HG03442 (cell line): Measurements from ENCODE around the gene ARHGAP6.

Experiments used
- ATAC-seq: cut with Tn5 transposase; IDR thresholded peaks from one replicate; pipeline ENCODE4 v1.9.1; 2021; ENCODE audit warnings: mild to moderate bottlenecking, moderate library complexity; ENCODE audit not compliant: unreplicated experiment

The ARHGAP6 gene

GRCh38 chrX:11665168-11666111, at the start of gene ARHGAP6:
TSS of gene ARHGAP6 (minus strand) at chrX:11665920. CDS start at chrX:11664828, 1,092 bp downstream.
- ATAC-seq, result no peak

GRCh38 chrX:11704725-11705495, 39.2 kb upstream of the ARHGAP6 start:
- ATAC-seq, result no peak

GRCh38 chrX:11703855-11704254, 38.1 kb upstream of the ARHGAP6 start:
- ATAC-seq, result no peak

GRCh38 chrX:11702965-11703631, 37.4 kb upstream of the ARHGAP6 start:
- no peak for ATAC-seq

- ATAC-seq, result no peak
These were observed 36.7 kb upstream of the ARHGAP6 start for GRCh38 chrX:11702420-11702819.

GRCh38 chrX:11698702-11699101, 33.0 kb upstream of the ARHGAP6 start:
- no peak for ATAC-seq

GRCh38 chrX:11688201-11688600, 22.5 kb upstream of the ARHGAP6 start:
- ATAC-seq, result no peak

GRCh38 chrX:11687157-11687556, 21.4 kb upstream of the ARHGAP6 start:
- no peak for ATAC-seq

- no peak for ATAC-seq
These were observed 17.3 kb upstream of the ARHGAP6 start for GRCh38 chrX:11683057-11683456.

- ATAC-seq, result no peak
These were observed 12.4 kb upstream of the ARHGAP6 start for GRCh38 chrX:11678158-11678557.

GRCh38 chrX:11672213-11672612, 6.5 kb upstream of the ARHGAP6 start:
- ATAC-seq, result no peak

- ATAC-seq, result no peak
These were observed 4.6 kb upstream of the ARHGAP6 start for GRCh38 chrX:11670316-11670715.

GRCh38 chrX:11666952-11667685, 1.4 kb upstream of the ARHGAP6 start:
- no peak for ATAC-seq

- no peak for ATAC-seq
These were observed 444 bp upstream of the ARHGAP6 start for GRCh38 chrX:11666164-11666563.

- no peak for ATAC-seq
These were observed 1.2 kb downstream of the ARHGAP6 start for GRCh38 chrX:11664211-11665167.

GRCh38 chrX:11663875-11664210, 1.9 kb downstream of the ARHGAP6 start:
- ATAC-seq, result no peak

GRCh38 chrX:11655282-11656015, 10.3 kb downstream of the ARHGAP6 start:
- no peak for ATAC-seq

GRCh38 chrX:11648705-11649519, 16.8 kb downstream of the ARHGAP6 start:
- no peak for ATAC-seq
